Hepatocyte (in vitro differentiated cells): ENCODE results near the gene CPA5.

Source experiments
- EZH2 ChIP-seq: fragments of 200-600 bp; sonication (generic); IDR thresholded peaks from 2 replicates; pipeline ENCODE4 v1.6.1; 2016; ENCODE audit warnings: antibody characterized with exemption, mild to moderate bottlenecking, borderline replicate concordance
- TF ChIP-seq, protein P1 (sequence below): fragments of 200-600 bp; sonication (generic); IDR thresholded peaks from 2 replicates; pipeline ENCODE4 v1.5.1; 2016; ENCODE audit warnings: antibody characterized with exemption, mild to moderate bottlenecking; ENCODE audit not compliant: poor library complexity

DNA sequence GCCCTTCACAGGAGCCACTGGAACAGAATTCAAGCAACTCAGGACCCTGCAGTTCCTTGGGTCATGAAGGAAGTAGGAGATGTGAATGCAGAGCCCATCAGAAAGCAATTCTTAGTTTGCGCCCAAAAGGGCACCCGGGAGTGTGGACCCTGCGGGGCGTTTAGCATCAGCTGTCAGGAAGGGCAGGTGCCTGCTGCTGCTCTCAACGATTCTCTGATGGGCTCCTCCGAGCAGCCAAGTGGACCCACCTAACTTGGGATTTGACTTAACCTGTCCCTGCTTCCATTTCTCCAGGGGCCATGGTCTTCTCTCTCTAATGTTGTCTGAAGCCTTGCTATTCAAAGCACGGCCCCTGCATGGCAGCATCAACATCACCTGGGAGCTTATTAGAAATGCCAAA is 17.1 kb downstream of the CPA5 start:
- TF ChIP-seq EZH2 = no peak
- TF ChIP-seq, protein P1, sequence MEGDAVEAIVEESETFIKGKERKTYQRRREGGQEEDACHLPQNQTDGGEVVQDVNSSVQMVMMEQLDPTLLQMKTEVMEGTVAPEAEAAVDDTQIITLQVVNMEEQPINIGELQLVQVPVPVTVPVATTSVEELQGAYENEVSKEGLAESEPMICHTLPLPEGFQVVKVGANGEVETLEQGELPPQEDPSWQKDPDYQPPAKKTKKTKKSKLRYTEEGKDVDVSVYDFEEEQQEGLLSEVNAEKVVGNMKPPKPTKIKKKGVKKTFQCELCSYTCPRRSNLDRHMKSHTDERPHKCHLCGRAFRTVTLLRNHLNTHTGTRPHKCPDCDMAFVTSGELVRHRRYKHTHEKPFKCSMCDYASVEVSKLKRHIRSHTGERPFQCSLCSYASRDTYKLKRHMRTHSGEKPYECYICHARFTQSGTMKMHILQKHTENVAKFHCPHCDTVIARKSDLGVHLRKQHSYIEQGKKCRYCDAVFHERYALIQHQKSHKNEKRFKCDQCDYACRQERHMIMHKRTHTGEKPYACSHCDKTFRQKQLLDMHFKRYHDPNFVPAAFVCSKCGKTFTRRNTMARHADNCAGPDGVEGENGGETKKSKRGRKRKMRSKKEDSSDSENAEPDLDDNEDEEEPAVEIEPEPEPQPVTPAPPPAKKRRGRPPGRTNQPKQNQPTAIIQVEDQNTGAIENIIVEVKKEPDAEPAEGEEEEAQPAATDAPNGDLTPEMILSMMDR = no peak
